ENCODE measurements around the gene C14orf180.

DNA sequence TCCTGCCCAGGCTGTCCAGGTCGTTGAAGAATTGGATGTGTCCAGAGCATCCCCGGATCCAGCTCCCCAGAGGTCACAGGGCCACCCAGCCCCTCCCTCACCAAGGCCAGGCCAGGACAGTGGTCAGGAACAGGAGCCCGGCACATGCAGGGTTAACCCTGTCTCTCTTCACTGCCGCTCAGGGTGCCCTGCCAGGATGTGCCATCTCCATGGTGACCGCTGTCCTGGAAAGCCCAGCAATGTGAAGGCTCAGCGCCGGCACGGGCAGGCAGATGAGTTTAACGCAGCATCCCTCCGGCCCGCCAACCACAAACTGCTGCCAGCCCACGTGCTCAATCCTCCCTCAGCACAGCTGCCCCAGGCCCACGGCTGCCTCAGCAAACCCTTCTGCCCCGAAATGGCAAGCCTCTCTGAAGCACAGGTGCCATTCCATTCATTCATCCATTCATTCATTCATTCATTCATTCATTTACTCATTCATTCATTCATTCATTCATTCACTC, 20.6 kb downstream of the C14orf180 start:
- no peak for TF ChIP-seq EZH2 (IDR thresholded peaks at IDR 0.05)
- TF ChIP-seq POLR2AphosphoS5 (IDR thresholded peaks at IDR 0.05; ENCODE audit: borderline replicate concordance, low read depth, low read length): no peak
